Neural progenitor cell (in vitro differentiated cells): ENCODE data around the gene COLEC11. TPM values are rescaled to one million over a fixed set of nuclear protein-coding genes. Genes with fewer than 3 reads are reported as not detected.

ENCODE experiments used
- DNase-seq: peaks from one replicate; pipeline ENCODE4 v3.0.0-alpha.2; 2016; ENCODE audit warnings: low spot score
- H2AFZ ChIP-seq: fragments of 200-600 bp; sonication (generic); replicated peaks from 2 replicates; pipeline ENCODE4 v1.6.1; 2016; ENCODE audit warnings: antibody characterized with exemption
- H3F3A ChIP-seq: fragments of 200-600 bp; sonication (generic); 2 replicates; pipeline ENCODE4 v1.6.1; 2016; ENCODE audit warnings: antibody characterized with exemption, low read depth
- H3K27ac ChIP-seq: fragments of 200-600 bp; sonication (generic); 2 replicates; pipeline ENCODE4 v1.5.1; 2016; ENCODE audit warnings: mild to moderate bottlenecking
- H3K27me3 ChIP-seq: fragments of 200-600 bp; sonication (generic); 2 replicates; pipeline ENCODE4 v1.6.1; 2016; ENCODE audit warnings: mild to moderate bottlenecking, moderate library complexity
- H3K36me3 ChIP-seq: fragments of 200-600 bp; sonication (generic); 2 replicates; pipeline ENCODE4 v1.5.1; 2016
- H3K4me1 ChIP-seq: fragments of 200-600 bp; sonication (generic); 2 replicates; pipeline ENCODE4 v1.6.1; 2016; ENCODE audit warnings: mixed run types
- H3K4me2 ChIP-seq: fragments of 200-600 bp; sonication (generic); 2 replicates; pipeline ENCODE4 v1.6.1; 2016
- H3K4me3 ChIP-seq: fragments of 200-600 bp; sonication (generic); 2 replicates; pipeline ENCODE4 v1.5.1; 2016
- H3K79me2 ChIP-seq: fragments of 200-600 bp; sonication (generic); 2 replicates; pipeline ENCODE4 v1.6.1; 2016; ENCODE audit warnings: low read depth
- H3K9ac ChIP-seq: fragments of 200-600 bp; sonication (generic); 2 replicates; pipeline ENCODE4 v1.6.1; 2016
- H3K9me3 ChIP-seq: fragments of 200-600 bp; sonication (generic); 2 replicates; pipeline ENCODE4 v1.5.1; 2016; ENCODE audit warnings: low read depth
- H4K20me1 ChIP-seq: fragments of 200-600 bp; sonication (generic); 2 replicates; pipeline ENCODE4 v1.6.1; 2016; ENCODE audit warnings: low read depth
- H3K27ac Mint-ChIP-seq: 3 replicates; pipeline ENCODE4 v1.8.0; 2021; ENCODE audit warnings: mixed read lengths
- H3K27me3 Mint-ChIP-seq: 2 replicates; pipeline ENCODE4 v1.8.0; 2022; ENCODE audit warnings: low read depth, mild to moderate bottlenecking, inconsistent platforms, moderate library complexity, mixed read lengths; ENCODE audit not compliant: insufficient read depth
- H3K36me3 Mint-ChIP-seq: 3 replicates; pipeline ENCODE4 v1.8.0; 2021; ENCODE audit warnings: mixed read lengths
- H3K4me1 Mint-ChIP-seq: 3 replicates; pipeline ENCODE4 v1.8.0; 2021; ENCODE audit warnings: mixed read lengths
- H3K4me3 Mint-ChIP-seq: 3 replicates; pipeline ENCODE4 v1.8.0; 2021; ENCODE audit warnings: mild to moderate bottlenecking, moderate library complexity, mixed read lengths
- H3K9me3 Mint-ChIP-seq: 3 replicates; pipeline ENCODE4 v1.8.0; 2020; ENCODE audit warnings: mixed read lengths
- CTCF ChIP-seq: fragments of 200-600 bp; sonication (generic); IDR thresholded peaks from 2 replicates; pipeline ENCODE4 v1.5.1; 2017; ENCODE audit warnings: antibody characterized with exemption, mild to moderate bottlenecking
- EZH2 ChIP-seq: fragments of 200-600 bp; sonication (generic); IDR thresholded peaks from 2 replicates; pipeline ENCODE4 v1.6.1; 2017; ENCODE audit warnings: antibody characterized with exemption, mild to moderate bottlenecking, moderate library complexity
- EZH2phosphoT487 ChIP-seq: fragments of 200-600 bp; sonication (generic); IDR thresholded peaks from 2 replicates; pipeline ENCODE4 v1.6.1; 2017; ENCODE audit warnings: antibody characterized with exemption
- total RNA-seq: library from RNA; depleted of rRNA; stranded (reverse); fragments of >200 nt; gene quantifications from 2 replicates; pipeline ENCODE4 v1.2.3, GENCODE V29; 2015; ENCODE audit warnings: low replicate concordance

COLEC11 gene
- total RNA-seq, 1 donor from 2014 or later: not detected

- Histone ChIP-seq H2AFZ (peak overlapping the region; percentile 42), H3K9me3 (no peaks in the 10 kb centered on the region), H3K4me3 (no peak overlapping the region), H3K36me3 (no peaks in the 10 kb centered on the region), H3K27me3 (no peaks in the 10 kb centered on the region), H3K79me2 (no peaks in the 10 kb centered on the region), H3K4me2 (no peak overlapping the region), H3K27ac (no peak overlapping the region), H3F3A (peaks cover 13% of the 10 kb centered on the region), H3K9ac (no peak overlapping the region), H3K4me1 (peaks cover 10% of the 10 kb centered on the region), H4K20me1 (no peaks in the 10 kb centered on the region)
- TF ChIP-seq EZH2phosphoT487 (no peak), CTCF (no peak), EZH2 (no peak)
- Mint-ChIP-seq H3K27ac (peak overlapping the region; percentile 57), H3K4me3 (no peak overlapping the region), H3K27me3 (peaks cover 14% of the 10 kb centered on the region), H3K9me3 (peaks cover 6% of the 10 kb centered on the region), H3K36me3 (no peaks in the 10 kb centered on the region), H3K4me1 (peaks cover 39% of the 10 kb centered on the region)
- no peak for DNase-seq
These were observed 54.7 kb downstream of the COLEC11 start for GRCh38 chr2:3649581-3649980.

- Histone ChIP-seq H3K9ac (no peak overlapping the region), H3K9me3 (no peaks in the 10 kb centered on the region), H3K79me2 (no peaks in the 10 kb centered on the region), H3K4me3 (no peak overlapping the region), H3K36me3 (no peaks in the 10 kb centered on the region), H3K27ac (no peak overlapping the region), H3K27me3 (no peaks in the 10 kb centered on the region), H3K4me1 (peaks cover 10% of the 10 kb centered on the region), H3F3A (peaks cover 13% of the 10 kb centered on the region), H4K20me1 (no peaks in the 10 kb centered on the region), H3K4me2 (peak overlapping the region; percentile 43), H2AFZ (peak overlapping the region; percentile 42)
- TF ChIP-seq CTCF (no peak), EZH2 (no peak), EZH2phosphoT487 (no peak)
- Mint-ChIP-seq H3K27ac (peak overlapping the region; percentile 92), H3K36me3 (no peaks in the 10 kb centered on the region), H3K4me3 (peak overlapping the region; percentile 82), H3K4me1 (peaks cover 46% of the 10 kb centered on the region), H3K9me3 (peaks cover 6% of the 10 kb centered on the region), H3K27me3 (peaks cover 14% of the 10 kb centered on the region)
- DNase-seq: no peak
These were observed 55.4 kb downstream of the COLEC11 start for GRCh38 chr2:3650140-3650920.

- Histone ChIP-seq H3K4me3 (peak overlapping the region; percentile 40), H3F3A (peaks cover 22% of the 10 kb centered on the region), H3K79me2 (no peaks in the 10 kb centered on the region), H3K4me1 (peaks cover 14% of the 10 kb centered on the region), H3K27me3 (no peaks in the 10 kb centered on the region), H2AFZ (peak overlapping the region; percentile 76), H3K36me3 (no peaks in the 10 kb centered on the region), H3K9me3 (no peaks in the 10 kb centered on the region), H3K4me2 (peak overlapping the region; percentile 78), H3K9ac (no peak overlapping the region), H3K27ac (no peak overlapping the region), H4K20me1 (no peaks in the 10 kb centered on the region)
- H3K27me3 Mint-ChIP-seq: peaks cover 14% of the 10 kb centered on the region
- peaks cover 58% of the 10 kb centered on the region for H3K4me1 Mint-ChIP-seq
- DNase-seq: peak; percentile 91
- peaks cover 6% of the 10 kb centered on the region for H3K9me3 Mint-ChIP-seq
- peak overlapping the region; percentile 85 for H3K4me3 Mint-ChIP-seq
- no peak for TF ChIP-seq EZH2phosphoT487
- TF ChIP-seq CTCF: no peak
- no peak for TF ChIP-seq EZH2
- H3K36me3 Mint-ChIP-seq: no peaks in the 10 kb centered on the region
- peak overlapping the region; percentile 100 for H3K27ac Mint-ChIP-seq
These were observed 57.1 kb downstream of the COLEC11 start for GRCh38 chr2:3651691-3652648.
